NCI-H2227 (cell line): ENCODE results near the gene FAM227B.
"Not testable (repeated sequence)": the region's sequence is repeated elsewhere in the genome, so short reads cannot be mapped to it uniquely, and the experiment has no call there.

Experiments
- DNase-seq: peaks from one replicate; lab custom pipeline; 2025; ENCODE audit not compliant: unreplicated experiment; lab: John Stamatoyannopoulos, UW

The FAM227B gene

GRCh38 chr15:49495993-49496753 is 124.4 kb downstream of the FAM227B start:
- no peak for DNase-seq

DNA sequence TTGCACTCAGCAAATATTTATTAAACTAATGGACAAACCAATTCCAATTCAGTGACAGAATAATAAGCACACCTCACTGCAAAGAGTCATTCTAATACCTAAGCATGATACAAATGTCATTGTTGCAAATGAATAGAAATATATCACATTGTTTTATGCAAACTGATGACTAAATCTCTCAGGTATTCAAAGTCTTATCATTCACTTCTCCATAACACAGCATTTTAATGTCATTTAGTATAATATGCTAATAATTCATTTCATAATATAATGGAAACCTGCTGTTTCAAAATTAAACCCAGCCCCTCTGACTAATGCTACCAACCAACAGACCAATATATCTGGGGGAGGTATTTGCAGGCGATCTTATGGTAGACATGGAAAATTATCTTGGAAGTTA is 125.8 kb downstream of the FAM227B start:
- no peak for DNase-seq

- no peak for DNase-seq
Observed at GRCh38 chr15:49492830-49493229, 127.8 kb downstream of the FAM227B start.

GRCh38 chr15:49492151-49492550 is 128.5 kb downstream of the FAM227B start:
- no peak for DNase-seq

DNA sequence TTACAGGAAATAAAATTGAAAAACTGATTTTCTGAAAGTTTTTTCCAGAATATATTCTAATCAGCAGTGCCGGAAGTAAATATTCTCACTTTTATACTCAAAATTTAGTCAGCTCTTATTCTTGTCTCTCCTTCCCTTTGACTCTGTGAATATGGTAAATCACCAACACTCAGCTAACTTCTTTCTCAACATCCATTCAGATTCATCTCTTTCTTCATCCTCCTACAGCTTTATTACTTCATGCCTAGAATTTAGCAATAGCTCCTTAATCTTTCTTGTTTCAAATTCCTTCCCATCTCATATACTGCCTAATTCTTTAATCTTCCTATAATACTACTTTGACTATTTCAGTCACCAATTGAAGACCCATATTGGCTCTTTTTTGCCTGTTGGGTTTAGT is 129.7 kb downstream of the FAM227B start:
- no peak for DNase-seq

- not testable (repeated sequence) for DNase-seq
Observed at GRCh38 chr15:49485401-49485800, 135.2 kb downstream of the FAM227B start.

GRCh38 chr15:49478982-49479381 is 141.6 kb downstream of the FAM227B start:
- not testable (repeated sequence) for DNase-seq

GRCh38 chr15:49478021-49478420 is 142.6 kb downstream of the FAM227B start:
- DNase-seq, result not testable (repeated sequence)

- no peak for DNase-seq
Observed at GRCh38 chr15:49473031-49473430, 147.6 kb downstream of the FAM227B start.

GRCh38 chr15:49472338-49472737 is 148.3 kb downstream of the FAM227B start:
- DNase-seq, result no peak

- no peak for DNase-seq
Observed at GRCh38 chr15:49471733-49472132, 148.9 kb downstream of the FAM227B start.

DNA sequence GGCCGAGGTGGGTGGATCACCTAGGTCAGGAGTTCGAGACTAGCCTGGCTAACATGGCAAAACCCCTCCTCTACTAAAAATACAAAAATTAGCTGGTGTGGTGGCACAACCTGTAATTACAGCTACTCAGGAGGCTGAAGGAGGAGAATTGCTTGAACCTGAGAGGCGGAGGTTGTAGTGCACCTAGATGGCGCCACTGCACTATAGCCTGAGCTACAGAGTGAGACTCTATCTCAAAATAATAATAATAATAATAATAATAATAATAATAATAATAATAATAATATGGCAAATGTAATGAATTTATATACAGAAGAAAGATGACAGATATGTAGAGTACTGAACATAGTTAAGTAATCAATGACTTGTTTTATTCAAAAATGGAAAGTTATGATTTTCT is 149.4 kb downstream of the FAM227B start:
- not testable (repeated sequence) for DNase-seq

- DNase-seq, result no peak
Observed at GRCh38 chr15:49468481-49468839, 152.2 kb downstream of the FAM227B start.

DNA sequence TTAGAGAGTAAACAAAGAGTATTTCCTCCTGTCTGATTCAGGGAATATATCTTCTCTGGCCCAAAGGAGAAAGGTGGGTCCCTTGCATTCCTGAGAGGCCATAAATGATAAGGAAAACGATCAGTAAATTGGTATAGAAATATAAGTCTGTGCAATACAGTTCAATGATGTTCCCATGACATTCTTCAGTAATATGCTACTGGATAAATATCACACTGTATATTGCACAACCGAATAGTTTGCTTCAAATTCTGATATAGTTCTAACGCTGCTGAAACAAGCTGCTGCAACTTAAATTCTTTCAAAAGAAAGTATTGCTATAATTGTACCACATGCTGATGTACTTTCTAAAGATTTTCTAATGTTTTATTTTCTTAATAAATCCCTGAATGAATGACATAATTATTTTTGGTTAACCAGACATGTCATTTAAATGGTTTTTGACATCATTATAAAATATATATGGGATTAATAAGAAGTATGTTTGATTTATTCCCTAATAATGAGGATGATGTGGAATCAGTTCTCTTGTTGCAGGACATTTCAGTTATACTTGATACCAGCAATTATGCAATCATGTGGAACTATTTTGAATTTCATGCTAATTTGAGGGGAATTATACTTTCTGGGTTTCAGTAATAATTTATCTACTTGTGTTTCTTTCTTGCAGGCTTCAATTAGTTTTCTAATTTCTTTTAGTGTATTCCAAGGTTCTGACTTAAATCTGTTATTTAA is 152.7 kb downstream of the FAM227B start:
- no peak for DNase-seq

DNA sequence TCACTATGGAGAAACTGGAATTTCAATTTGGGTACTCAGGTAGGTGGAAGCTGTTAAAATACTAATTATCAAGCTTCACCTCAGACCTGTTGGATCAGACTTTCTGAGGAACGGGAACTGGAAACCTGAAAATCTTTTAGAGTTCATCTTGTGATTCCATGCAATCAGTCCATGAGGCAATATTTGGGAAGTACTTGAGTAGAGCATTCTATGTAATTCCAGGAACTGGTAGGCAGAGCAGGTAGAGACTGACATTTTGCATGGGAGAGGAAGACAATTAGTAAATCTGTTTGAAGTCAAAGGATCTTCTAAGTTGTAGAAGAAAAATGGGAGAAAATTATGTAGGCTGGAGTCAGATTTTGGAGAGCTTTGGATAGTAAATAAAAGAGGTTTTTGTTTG is 154.5 kb downstream of the FAM227B start:
- no peak for DNase-seq

DNA sequence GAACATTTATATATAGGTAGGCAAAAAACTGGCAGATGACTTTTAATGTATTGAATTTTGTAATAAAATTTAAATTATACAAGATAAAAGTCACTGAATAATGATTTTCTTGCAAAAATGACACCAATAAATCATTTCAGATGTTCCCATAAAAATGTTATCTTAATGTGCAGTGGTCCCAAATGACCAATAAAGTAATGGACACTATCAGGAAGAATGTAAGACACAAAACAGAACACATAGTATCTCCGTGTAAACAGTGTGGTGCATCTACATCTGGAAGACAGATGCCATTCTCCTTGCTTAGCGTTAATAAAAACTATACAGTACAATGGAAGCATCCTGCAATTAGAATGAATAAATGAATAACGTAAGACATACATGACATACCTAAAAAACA is 156.1 kb downstream of the FAM227B start:
- DNase-seq, result no peak

DNA sequence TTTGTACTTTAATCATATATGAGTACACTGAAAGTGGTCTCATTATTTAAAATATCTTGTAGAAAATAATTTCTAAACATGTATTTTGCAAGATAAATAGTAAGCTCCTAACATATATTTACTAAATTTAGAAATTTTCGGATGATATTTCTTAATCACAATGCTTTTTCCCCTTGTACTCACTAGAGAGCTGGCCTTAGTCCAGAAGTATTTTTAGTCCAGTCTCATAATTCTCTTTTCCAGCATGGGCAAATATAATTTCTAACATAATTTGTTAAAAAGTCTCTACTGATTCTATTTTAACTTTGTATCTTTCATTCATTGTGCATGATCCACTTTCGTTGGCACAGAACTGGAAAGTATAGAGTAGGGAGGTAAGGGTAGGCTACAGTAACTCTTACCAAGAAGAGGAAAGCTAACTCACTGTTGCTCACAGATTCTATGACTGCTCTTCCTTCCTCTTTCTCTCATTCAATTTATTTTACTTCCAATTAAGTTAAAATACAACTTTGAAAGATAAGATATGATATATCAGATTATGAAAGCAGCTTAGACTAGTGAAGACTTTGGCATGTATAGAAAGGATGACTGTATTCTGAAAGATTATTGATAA is 158.3 kb downstream of the FAM227B start:
- DNase-seq, result no peak

DNA sequence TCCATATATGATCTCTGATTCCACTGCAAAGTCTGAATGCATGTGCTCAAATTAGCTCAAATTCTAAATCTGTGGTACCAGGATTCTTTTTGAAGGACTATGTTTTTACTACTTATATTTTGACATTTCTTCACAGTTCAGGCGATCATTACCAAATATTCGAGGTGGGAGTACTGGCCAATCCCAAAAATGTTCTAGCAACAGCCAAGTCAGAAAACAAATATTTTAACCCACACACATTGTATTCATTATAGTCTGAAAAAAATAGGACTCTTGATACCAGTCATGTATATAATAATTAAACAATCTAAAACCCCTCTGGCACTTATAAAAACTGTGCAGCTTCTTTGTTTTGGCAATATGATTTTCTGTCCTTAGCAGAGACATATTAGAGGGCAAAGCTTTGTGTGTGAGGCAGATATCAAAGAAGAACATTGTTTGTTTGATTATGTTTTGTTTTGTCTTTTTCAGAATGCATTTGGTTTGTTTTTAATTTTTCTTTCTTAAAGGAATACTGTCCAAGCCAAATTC is 160.1 kb downstream of the FAM227B start:
- DNase-seq, result no peak

DNA sequence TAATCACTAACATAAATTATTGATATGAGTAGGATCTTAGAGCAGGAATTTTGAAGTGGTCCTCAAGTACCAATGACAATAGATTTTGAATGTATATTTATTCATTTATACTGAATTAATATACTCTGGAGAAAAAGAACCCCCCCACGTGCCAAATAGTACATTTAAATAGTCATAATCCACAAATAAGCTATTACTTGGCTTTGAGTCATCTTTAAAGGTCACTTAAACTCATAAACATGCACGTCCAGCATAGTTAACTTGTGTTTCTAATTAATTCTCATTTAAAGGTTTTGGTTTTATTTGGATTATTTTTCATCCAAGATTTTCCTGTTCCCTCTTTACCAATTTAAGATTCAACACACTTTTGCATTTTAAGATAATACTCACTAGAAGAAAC is 162.5 kb downstream of the FAM227B start:
- no peak for DNase-seq

DNA sequence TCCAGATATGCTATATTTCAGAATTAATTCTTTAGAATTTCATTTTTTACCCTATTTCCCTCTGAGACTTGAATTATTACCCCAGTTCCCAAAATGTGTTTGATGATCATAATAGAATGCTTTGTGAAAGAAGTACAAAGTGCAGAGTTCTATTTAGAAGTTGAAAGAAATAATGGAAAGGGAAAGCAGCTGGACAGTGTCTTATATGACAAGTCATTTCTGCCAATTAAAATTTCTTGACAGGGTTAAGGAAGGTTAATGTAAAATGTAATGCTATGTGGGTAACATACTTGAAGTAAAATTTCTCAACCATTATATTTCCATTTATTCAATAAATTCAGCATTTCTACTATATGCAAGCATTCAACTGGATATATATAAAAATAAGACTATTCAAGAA is 164.5 kb downstream of the FAM227B start:
- DNase-seq, result no peak

GRCh38 chr15:49452595-49452994 is 168.0 kb downstream of the FAM227B start:
- no peak for DNase-seq

DNA sequence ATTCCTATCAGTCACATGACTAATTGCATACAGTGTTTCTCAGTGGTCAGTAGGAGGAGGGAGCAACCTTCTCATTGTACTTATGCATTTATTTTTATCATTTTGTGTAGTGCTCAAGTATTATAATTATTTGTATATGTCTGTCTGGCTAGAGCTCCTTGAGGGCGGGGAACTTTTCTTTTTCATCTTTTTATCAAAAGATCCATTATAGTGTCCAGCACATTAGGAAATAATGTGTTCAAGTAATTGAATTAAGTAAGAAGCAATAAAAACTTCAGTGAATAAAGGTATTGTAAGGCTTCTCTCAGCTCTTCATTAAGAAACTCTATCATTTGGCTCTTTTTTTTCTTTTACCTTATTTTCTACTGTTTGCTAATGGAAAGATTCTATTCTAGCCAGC is 178.8 kb downstream of the FAM227B start:
- no peak for DNase-seq
